Measurements from ENCODE around the gene PTPA.
"Not testable (repeated sequence)": the region's sequence is repeated elsewhere in the genome, so short reads cannot be mapped to it uniquely, and the experiment has no call there.

The PTPA gene

DNA sequence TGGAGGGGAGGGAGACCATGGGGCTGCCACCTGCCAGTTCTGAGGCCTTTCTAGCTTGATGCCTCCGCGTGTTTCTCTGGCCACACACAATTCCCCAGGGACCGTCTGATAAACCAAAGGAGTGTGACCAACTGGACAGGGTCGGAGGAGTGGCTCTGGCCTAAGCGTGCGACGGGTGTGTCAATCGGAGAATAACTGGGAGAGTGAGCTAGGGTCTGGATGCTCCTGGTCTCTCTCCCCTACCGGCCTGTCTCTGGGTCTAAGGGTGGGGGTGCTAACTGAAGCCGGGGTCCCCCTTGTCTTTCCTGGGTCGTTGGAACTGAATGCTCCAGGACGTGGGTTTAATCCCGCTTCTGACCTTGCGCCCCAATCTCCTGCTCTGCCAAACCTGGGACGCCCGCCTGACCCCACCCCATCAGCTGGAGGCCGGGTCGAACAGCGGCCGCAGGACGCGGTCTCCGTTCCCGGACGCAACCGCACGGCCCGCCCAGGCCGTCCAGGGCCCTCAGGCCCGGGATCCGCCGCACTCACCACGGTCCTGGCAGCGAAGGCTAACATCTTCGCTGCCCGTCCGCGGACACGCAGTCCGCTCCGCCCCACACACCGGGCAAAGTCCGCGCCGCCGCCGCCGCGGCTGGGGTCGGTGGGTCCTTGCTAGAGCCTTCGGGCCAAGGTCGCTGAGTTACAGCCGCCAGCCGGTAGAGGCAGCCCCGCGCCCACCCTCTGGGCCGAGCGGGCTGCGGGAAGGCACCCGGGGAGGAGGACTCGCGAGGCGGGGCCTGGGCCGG lies 1.1 kb upstream of the PTPA start:
- no peak for DNase-seq

DNA sequence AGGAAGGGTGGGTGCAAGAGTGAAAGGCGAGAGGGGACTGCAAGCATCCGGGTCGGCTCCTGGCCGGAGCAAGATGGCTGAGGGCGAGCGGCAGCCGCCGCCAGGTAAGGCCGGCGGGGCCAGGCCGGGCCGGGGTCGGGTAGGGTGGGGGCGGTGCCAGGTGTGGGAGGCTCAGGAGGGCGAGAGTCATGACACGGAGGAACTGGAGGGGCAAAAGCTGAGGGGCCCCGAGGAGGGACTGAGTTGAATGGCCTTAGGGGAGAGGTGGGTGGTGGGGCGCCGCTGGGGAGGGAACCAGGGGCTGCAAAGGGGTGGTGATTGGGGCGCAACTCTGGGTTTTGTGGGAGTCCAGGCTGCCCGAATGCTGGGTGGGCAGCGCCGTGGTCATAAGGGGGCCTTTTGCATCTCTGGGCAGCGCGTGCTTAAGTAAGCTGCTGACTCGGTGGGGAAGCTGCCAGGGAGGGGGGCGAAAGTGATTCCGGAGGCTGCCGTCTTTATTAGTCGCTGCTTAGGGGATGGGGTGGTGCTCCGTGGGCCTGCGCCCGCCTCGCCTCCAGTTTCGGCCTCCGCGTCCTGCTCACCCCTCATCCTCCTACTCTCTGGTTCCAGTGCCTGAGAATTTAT lies 425 bp downstream of the PTPA start:
- DNase-seq = peak; percentile 44

- DNase-seq = not testable (repeated sequence)
Measured at GRCh38 chr9:129112526-129112925, 1.3 kb downstream of the PTPA start.

GRCh38 chr9:129113645-129114304 lies 2.6 kb downstream of the PTPA start:
- DNase-seq = no peak

GRCh38 chr9:129118799-129119198 lies 7.6 kb downstream of the PTPA start:
- no peak for DNase-seq

- no peak for DNase-seq
Measured at GRCh38 chr9:129121483-129121882, 10.3 kb downstream of the PTPA start.

GRCh38 chr9:129122133-129122532 lies 10.9 kb downstream of the PTPA start:
- no peak for DNase-seq

DNA sequence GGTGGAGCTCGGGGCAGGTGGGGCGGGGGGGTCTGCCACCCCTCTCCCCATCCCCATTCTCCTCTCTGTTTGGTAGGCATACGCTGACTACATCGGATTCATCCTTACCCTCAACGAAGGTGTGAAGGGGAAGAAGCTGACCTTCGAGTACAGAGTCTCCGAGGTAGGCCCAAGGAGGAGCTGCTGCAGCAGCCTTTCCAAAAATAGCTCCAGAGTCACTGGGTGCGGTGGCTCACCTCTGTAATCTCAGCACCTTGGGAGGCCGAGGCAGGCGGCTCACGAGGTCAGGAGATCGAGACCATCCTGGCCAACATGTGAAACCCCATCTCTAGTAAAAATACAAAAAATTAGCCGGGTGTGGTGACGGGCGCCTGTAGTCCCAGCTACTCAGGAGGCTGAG lies 11.8 kb downstream of the PTPA start:
- DNase-seq = not testable (repeated sequence)

DNA sequence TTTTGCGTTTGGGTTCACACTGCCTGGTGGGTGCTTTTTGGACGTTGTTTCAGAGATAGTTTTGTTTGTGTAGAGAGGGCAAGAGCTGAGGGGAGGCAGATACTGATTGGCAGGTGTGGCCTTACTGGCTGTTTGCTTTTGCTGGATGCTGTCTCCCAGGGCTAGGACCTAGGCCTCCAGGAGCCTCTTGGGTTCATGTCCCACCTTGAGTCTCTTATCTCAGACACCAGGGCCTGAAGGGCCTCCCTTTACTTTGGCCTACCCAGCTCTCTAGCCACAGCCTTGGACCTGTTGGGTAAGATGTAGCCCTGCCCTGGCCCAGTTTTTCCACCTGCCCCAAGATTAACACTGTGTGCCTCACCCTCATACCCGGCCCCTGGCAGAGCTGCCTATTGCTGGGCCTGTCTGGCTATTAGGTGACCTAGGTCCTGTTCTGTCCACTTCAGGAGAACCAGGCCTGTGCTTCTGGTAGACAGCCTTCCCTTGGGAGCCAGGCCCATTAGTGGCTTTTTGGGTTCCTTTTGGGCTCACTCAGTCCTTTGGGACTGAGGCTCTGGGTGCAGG lies 13.4 kb downstream of the PTPA start:
- no peak for DNase-seq

GRCh38 chr9:129125478-129125877 lies 14.3 kb downstream of the PTPA start:
- DNase-seq = no peak

- no peak for DNase-seq
Measured at GRCh38 chr9:129126749-129127618, 15.8 kb downstream of the PTPA start.

- no peak for DNase-seq
Measured at GRCh38 chr9:129128689-129129088, 17.5 kb downstream of the PTPA start.

DNA sequence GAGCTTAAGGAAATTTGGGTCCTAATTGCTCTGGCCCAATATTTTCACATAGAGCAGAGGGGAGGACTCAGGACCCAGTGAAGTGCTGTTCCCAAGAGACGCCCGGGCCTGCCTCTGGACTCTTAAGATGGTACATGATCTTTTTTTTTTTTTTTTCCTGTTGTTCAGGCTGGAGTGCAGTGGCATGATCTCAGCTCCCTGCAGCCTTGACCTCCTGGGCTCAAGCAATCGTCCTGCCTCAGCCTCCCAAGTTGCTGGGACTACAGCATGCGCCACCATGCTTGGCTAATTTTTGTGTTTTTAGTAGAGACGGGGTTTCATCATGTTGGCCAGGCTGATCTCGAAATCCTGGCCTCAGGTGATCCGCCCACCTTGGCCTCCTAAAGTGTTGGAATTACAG lies 19.1 kb downstream of the PTPA start:
- DNase-seq = not testable (repeated sequence)

DNA sequence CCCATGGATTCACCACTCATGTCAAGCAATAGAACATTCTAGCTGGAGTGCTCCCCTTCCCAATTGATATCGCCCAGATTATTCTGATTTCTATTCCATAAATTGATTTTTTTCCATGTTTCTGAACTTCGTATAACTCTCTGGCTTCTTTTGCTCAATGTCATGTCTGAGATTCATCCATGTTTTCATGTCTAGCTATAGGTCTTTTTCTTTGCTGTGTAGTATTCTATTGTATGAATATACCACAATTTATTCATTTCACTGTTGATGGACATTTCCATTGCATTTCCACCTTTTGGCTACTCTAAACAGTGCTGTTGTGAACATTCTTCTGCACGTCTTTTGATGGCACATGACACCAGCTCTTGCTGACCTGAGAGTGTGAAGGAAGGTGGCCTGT lies 19.6 kb downstream of the PTPA start:
- no peak for DNase-seq

- peak; percentile 85 for DNase-seq
Measured at GRCh38 chr9:129131300-129132145, 20.3 kb downstream of the PTPA start.

GRCh38 chr9:129133082-129133481 lies 21.9 kb downstream of the PTPA start:
- no peak for DNase-seq

- no peak for DNase-seq
Measured at GRCh38 chr9:129135476-129135875, 24.3 kb downstream of the PTPA start.

- no peak for DNase-seq
Measured at GRCh38 chr9:129136446-129137035, 25.3 kb downstream of the PTPA start.

DNA sequence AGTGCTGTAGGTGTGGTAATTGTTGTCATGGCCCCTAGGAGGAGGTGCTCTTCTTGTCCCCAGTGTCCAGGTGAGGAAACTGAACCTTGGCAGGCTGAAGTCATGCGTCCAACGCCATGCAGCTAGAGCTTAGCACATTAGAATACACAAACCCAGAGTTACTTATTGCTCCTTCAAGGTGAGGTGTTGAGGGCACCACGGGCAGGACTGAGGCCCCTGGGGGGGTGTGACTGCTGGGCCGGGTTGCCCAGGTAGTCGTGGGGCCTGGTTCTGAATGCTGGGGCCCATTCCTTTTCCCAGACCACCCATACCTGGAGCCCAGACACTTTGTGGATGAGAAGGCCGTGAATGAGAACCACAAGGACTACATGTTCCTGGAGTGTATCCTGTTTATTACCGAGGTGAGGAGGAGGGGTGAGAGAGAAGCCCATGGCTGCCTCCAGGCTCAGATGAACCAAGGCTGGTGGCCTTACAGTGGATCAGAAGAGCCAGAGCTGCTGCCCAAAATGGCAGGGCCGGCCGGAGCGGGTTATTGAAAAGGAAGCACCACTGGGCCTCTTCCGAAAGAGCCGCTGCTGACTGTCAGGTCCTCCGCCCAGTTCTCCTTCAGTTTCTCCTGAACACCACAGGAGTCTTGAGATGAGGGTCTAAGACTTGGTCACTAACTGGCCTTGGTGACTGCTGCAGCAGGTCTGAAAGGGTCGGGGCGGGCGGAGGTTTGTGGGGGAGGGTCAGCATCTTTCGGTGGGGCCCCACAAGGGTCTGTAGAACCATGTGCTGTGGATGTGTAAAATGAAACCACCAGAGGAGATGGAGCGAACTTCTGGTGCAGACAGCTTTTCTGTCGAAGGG lies 26.3 kb downstream of the PTPA start:
- no peak for DNase-seq

DNA sequence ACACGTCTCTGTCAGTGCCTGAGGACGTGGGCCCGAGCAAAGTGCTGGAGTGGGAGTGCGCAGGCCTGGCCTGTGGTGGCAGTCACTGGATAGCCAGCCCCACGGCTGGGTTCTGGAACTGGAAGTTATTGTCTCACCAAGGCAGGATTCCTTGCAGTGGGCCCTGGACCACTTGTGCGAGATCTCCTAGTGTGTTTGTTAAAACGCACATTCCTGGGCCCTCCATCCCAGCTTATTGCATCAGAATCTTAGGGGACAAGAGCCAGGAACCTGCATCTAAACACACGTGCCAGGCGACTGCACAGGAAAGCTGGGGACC lies 26.9 kb downstream of the PTPA start:
- DNase-seq = no peak

Data from stimulated activated CD4-positive, alpha-beta T cell treated with anti-CD3 and anti-CD28 coated beads, Interleukin-4, amount 100 ng/mL, for 1 hour (primary cell).